ENCODE data around the gene UBTF. TPM values are rescaled to one million over a fixed set of nuclear protein-coding genes. Genes with fewer than 3 reads are reported as not detected.

The UBTF gene
- total and polyA plus RNA-seq, 2 of the 8 experiments (the other 6 are each of a cell fraction or from before 2014, with no cell fraction given) = 14.7 to 106 TPM

GRCh38 chr17:44204441-44204882 is 15.0 kb downstream of the UBTF start (continued):
- no peak for TF ChIP-seq CHD7 (IDR thresholded peaks at IDR 0.05; ENCODE audit: insufficient replicate concordance, low read length)
- no peak for TF ChIP-seq KDM5A (IDR thresholded peaks at IDR 0.05; ENCODE audit: low read length)
- TF ChIP-seq GABPA (IDR thresholded peaks at IDR 0.05; ENCODE audit: borderline replicate concordance, insufficient read depth, low read length) = no peak
